ENCODE data around the gene CDC40. TPM values are rescaled to one million over a fixed set of nuclear protein-coding genes. Genes with fewer than 3 reads are reported as not detected.
A peak's percentile ranks its signal among the peaks of the same experiment; 100 is the strongest.

CDC40 gene
- total RNA-seq, 1 experiment from 2014 or later, result 37.0 TPM

DNA sequence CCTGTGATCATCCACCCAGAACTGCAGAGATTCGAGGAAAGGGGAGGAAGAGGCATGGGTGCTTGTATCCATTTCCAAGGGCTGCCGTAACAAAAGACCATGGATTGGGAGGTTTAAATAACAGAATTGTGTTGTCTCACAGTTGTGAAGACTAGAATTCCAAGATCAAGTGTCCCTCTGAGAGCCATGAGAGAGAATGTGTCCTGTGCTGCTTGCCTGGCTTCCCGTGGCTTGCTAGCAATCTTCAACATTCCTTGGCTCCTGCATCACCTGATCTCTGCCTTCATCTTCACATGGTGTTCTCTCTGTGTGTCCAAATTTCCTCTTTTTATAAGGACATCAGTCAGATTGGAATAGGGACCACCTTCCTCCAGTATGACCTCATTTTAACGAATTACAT is 69.8 kb downstream of the CDC40 start:
- H3K27ac ChIP-seq (ENCODE audit: low read length), result no peak overlapping the region
- CTCF ChIA-PET, result no interaction called here
- DNase-seq (ENCODE audit: low read depth, low spot score) (no peak), ATAC-seq (peak; percentile 30; the same call in 1 of the 2 replicates)
- in situ Hi-C loops (cut with HindIII; ENCODE audit: low pct_unique_long_range_greater_than_20kb, low sequenced_read_pairs), result no loop called here
- H3K4me3 ChIP-seq (ENCODE audit: low read depth in 2 of 2, low read length in 2 of 2), result no peak overlapping the region
- TF ChIP-seq TCF7L2 (IDR thresholded peaks at IDR 0.05; ENCODE audit: low read depth, low read length) (no peak), POLR2AphosphoS5 (IDR thresholded peaks at IDR 0.05; ENCODE audit: low read depth, low read length) (no peak), SIN3A (IDR thresholded peaks at IDR 0.05; ENCODE audit: borderline replicate concordance, insufficient read depth, low read depth, low read length) (no peak)
- TF ChIP-seq, protein P1, sequence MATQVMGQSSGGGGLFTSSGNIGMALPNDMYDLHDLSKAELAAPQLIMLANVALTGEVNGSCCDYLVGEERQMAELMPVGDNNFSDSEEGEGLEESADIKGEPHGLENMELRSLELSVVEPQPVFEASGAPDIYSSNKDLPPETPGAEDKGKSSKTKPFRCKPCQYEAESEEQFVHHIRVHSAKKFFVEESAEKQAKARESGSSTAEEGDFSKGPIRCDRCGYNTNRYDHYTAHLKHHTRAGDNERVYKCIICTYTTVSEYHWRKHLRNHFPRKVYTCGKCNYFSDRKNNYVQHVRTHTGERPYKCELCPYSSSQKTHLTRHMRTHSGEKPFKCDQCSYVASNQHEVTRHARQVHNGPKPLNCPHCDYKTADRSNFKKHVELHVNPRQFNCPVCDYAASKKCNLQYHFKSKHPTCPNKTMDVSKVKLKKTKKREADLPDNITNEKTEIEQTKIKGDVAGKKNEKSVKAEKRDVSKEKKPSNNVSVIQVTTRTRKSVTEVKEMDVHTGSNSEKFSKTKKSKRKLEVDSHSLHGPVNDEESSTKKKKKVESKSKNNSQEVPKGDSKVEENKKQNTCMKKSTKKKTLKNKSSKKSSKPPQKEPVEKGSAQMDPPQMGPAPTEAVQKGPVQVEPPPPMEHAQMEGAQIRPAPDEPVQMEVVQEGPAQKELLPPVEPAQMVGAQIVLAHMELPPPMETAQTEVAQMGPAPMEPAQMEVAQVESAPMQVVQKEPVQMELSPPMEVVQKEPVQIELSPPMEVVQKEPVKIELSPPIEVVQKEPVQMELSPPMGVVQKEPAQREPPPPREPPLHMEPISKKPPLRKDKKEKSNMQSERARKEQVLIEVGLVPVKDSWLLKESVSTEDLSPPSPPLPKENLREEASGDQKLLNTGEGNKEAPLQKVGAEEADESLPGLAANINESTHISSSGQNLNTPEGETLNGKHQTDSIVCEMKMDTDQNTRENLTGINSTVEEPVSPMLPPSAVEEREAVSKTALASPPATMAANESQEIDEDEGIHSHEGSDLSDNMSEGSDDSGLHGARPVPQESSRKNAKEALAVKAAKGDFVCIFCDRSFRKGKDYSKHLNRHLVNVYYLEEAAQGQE (IDR thresholded peaks at IDR 0.05; ENCODE audit: insufficient read depth in 1 of 2, low read depth in 2 of 2, low read length in 1 of 2), result no peak
- TF ChIP-seq, protein P2, sequence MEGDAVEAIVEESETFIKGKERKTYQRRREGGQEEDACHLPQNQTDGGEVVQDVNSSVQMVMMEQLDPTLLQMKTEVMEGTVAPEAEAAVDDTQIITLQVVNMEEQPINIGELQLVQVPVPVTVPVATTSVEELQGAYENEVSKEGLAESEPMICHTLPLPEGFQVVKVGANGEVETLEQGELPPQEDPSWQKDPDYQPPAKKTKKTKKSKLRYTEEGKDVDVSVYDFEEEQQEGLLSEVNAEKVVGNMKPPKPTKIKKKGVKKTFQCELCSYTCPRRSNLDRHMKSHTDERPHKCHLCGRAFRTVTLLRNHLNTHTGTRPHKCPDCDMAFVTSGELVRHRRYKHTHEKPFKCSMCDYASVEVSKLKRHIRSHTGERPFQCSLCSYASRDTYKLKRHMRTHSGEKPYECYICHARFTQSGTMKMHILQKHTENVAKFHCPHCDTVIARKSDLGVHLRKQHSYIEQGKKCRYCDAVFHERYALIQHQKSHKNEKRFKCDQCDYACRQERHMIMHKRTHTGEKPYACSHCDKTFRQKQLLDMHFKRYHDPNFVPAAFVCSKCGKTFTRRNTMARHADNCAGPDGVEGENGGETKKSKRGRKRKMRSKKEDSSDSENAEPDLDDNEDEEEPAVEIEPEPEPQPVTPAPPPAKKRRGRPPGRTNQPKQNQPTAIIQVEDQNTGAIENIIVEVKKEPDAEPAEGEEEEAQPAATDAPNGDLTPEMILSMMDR (IDR thresholded peaks at IDR 0.05), result no peak
- no peaks in the 10 kb centered on the region for H3K4me1 ChIP-seq (ENCODE audit: control insufficient read depth, insufficient read depth, low read length)
- H3K36me3 ChIP-seq (ENCODE audit: control insufficient read depth, insufficient read depth, low read length), result no peaks in the 10 kb centered on the region
- intact Hi-C loops (cut with micrococcal nuclease; ENCODE audit: unreplicated experiment), result no loop called here
- H3K9me3 ChIP-seq (ENCODE audit: control insufficient read depth, insufficient read depth, low read depth, low read length), result no peaks in the 10 kb centered on the region
- H3K27me3 ChIP-seq (ENCODE audit: control insufficient read depth, insufficient read depth, low read length), result no peaks in the 10 kb centered on the region
- no TSS peak for BruUV-seq (replicated peaks)
- POLR2A ChIA-PET, result no interaction called here

DNA sequence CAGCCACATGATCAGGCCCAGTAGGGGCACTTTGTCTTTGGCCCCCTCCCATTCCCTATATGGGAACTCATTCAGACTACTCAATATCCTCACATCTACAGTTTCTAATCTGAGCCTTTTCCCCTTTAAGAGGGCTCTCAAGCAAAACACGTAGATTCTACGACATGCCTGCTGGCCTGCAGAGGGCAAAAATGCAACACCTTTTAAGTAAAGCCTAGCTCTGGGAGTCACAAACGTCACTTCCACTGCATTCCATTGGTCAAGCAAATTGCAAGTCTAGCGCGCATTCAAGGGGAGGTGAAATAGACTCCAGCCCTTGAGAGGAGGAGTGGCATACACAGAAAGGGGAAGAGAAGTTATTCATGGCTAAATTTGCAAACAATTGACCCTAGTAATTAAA is 70.6 kb downstream of the CDC40 start:
- CTCF ChIA-PET, result no interaction called here
- H3K27ac ChIP-seq (ENCODE audit: low read length), result no peak overlapping the region
- no TSS peak for BruUV-seq (replicated peaks)
- in situ Hi-C loops (cut with HindIII; ENCODE audit: low pct_unique_long_range_greater_than_20kb, low sequenced_read_pairs) (no loop called here), intact Hi-C loops (cut with micrococcal nuclease; ENCODE audit: unreplicated experiment) (no loop called here)
- DNase-seq (ENCODE audit: low read depth, low spot score) (no peak), ATAC-seq (no peak)
- H3K4me1 ChIP-seq (ENCODE audit: control insufficient read depth, insufficient read depth, low read length), result no peaks in the 10 kb centered on the region
- H3K36me3 ChIP-seq (ENCODE audit: control insufficient read depth, insufficient read depth, low read length), result no peaks in the 10 kb centered on the region
- H3K27me3 ChIP-seq (ENCODE audit: control insufficient read depth, insufficient read depth, low read length), result peaks cover 4% of the 10 kb centered on the region; the same call in 1 of the 2 replicates
- POLR2A ChIA-PET, result no interaction called here
- no peaks in the 10 kb centered on the region for H3K9me3 ChIP-seq (ENCODE audit: control insufficient read depth, insufficient read depth, low read depth, low read length)
- TF ChIP-seq, protein P1 (IDR thresholded peaks at IDR 0.05; ENCODE audit: insufficient read depth in 1 of 2, low read depth in 2 of 2, low read length in 1 of 2), result no peak
- TF ChIP-seq POLR2AphosphoS5 (IDR thresholded peaks at IDR 0.05; ENCODE audit: low read depth, low read length), result no peak
- TF ChIP-seq, protein P2 (IDR thresholded peaks at IDR 0.05), result no peak
- no peak for TF ChIP-seq TCF7L2 (IDR thresholded peaks at IDR 0.05; ENCODE audit: low read depth, low read length)
- TF ChIP-seq SIN3A (IDR thresholded peaks at IDR 0.05; ENCODE audit: borderline replicate concordance, insufficient read depth, low read depth, low read length), result no peak
- H3K4me3 ChIP-seq (ENCODE audit: low read depth in 2 of 2, low read length in 2 of 2), result no peak overlapping the region
